Natural killer cell (primary cell): Measurements from ENCODE around the gene PREX1. TPM values are rescaled to one million over a fixed set of nuclear protein-coding genes. Genes with fewer than 3 reads are reported as not detected.

ENCODE experiments used
- ATAC-seq, 3 donors: fragments of 150-1000 bp in 2 of 3; fragments of 200-7000 bp in 1 of 3; cut with Tn5 transposase; 1 replicate in 1 of 3; 2 replicates in 2 of 3; pipeline ENCODE4 v1.10.0; 2021; ENCODE audit warnings: mild to moderate bottlenecking in 2 of 3, moderate library complexity in 2 of 3
- DNase-seq, 2 donors: peaks; one replicate each; pipeline versions ENCODE4 v3.0.0 to v3.0.0-alpha.2; 2013 to 2021; ENCODE audit warnings: mixed read lengths in 1 of 2
- H3K27ac ChIP-seq: one replicate; pipeline ENCODE4 v1.5.1; 2013; ENCODE audit warnings: mild to moderate bottlenecking, low read length
- H3K27me3 ChIP-seq: one replicate; pipeline ENCODE4 v1.6.1; 2013; ENCODE audit warnings: low read length; ENCODE audit not compliant: control insufficient read depth, insufficient read depth
- H3K36me3 ChIP-seq: one replicate; pipeline ENCODE4 v1.6.1; 2013; ENCODE audit warnings: low read length; ENCODE audit not compliant: control insufficient read depth, insufficient read depth
- H3K4me1 ChIP-seq: one replicate; pipeline ENCODE4 v1.6.1; 2013; ENCODE audit warnings: low read length; ENCODE audit not compliant: control insufficient read depth, insufficient read depth
- H3K4me3 ChIP-seq: one replicate; pipeline ENCODE4 v1.5.1; 2013; ENCODE audit warnings: low read length
- H3K9me3 ChIP-seq: one replicate; pipeline ENCODE4 v1.6.1; 2013; ENCODE audit warnings: low read length; ENCODE audit not compliant: control insufficient read depth, insufficient read depth
- H3K27ac Mint-ChIP-seq, 2 donors: one replicate each; pipeline ENCODE4 v1.8.0; 2022; ENCODE audit warnings: mild to moderate bottlenecking in 2 of 2, mixed read lengths in 2 of 2, moderate library complexity in 1 of 2
- H3K27me3 Mint-ChIP-seq, 2 donors: one replicate each; pipeline ENCODE4 v1.8.0; 2022; ENCODE audit warnings: low read depth in 2 of 2, mixed read lengths in 2 of 2
- H3K36me3 Mint-ChIP-seq: one replicate; pipeline ENCODE4 v1.8.0; 2022; ENCODE audit warnings: mixed read lengths
- H3K4me1 Mint-ChIP-seq, 2 donors: one replicate each; pipeline ENCODE4 v1.8.0; 2022; ENCODE audit warnings: mixed read lengths in 2 of 2
- H3K4me3 Mint-ChIP-seq: one replicate; pipeline ENCODE4 v1.8.0; 2022; ENCODE audit warnings: mild to moderate bottlenecking, moderate library complexity, mixed read lengths
- H3K9me3 Mint-ChIP-seq, 2 donors: one replicate each; pipeline ENCODE4 v1.8.0; 2022; ENCODE audit warnings: mixed read lengths in 2 of 2
- WGBS: methylation state at CpG from one replicate; pipeline ENCODE4 v1.1.7; 2013; ENCODE audit warnings: missing lambda C conversion rate; ENCODE audit not compliant: insufficient coverage; 5-methylcytosine and 5-hydroxymethylcytosine counted together
- intact Hi-C: fragments of 100-400 bp; cut with micrococcal nuclease; formaldehyde crosslinking; loops from one replicate; pipeline ENCODE4 v1.14.2; 2022
- total RNA-seq, 4 donors: library from RNA; stranded (reverse); fragments of 120-200 nt in 1 of 4; gene quantifications; one replicate each; pipeline versions ENCODE4 v1.2.3 to v1.2.4, GENCODE V29; 2013 to 2022
- TF ChIP-seq, protein P1 (sequence below): fragments of 200-600 bp; IDR thresholded peaks from one replicate; pipeline ENCODE4 v1.8.0; 2022; ENCODE audit warnings: antibody characterized with exemption

PREX1 gene
- total RNA-seq, 3 donors from 2014 or later (not counting 1 experiment from before 2014, with no cell fraction given): 382 to 392 (median 389) TPM

DNA sequence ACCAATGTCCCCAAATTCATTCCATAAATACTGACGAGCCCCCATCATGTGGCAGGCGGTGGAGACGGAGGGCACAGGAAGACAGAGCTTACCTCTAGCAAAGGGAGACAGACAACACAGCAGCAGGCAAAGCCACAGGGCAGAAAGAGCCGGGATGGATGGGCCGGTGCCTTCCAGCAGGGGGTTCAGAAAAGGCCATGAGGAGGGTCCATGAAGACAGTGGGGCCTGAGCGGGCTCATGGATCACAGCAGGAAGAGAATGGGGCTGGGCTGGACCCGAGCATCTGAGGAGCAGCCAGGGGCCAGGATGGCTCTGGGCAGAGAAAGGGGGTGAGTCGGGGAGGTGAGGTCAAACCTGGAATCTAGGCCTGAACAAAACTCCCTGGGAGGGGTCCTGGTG is 42.0 kb downstream of the PREX1 start:
- Histone ChIP-seq H3K9me3 (no peaks in the 10 kb centered on the region), H3K27ac (no peak overlapping the region), H3K36me3 (peaks cover 2% of the 10 kb centered on the region), H3K27me3 (no peaks in the 10 kb centered on the region), H3K4me3 (no peak overlapping the region), H3K4me1 (peaks cover 94% of the 10 kb centered on the region)
- WGBS: 92% methylated on average over 8 of the region's 8 CpGs
- TF ChIP-seq, protein P1, sequence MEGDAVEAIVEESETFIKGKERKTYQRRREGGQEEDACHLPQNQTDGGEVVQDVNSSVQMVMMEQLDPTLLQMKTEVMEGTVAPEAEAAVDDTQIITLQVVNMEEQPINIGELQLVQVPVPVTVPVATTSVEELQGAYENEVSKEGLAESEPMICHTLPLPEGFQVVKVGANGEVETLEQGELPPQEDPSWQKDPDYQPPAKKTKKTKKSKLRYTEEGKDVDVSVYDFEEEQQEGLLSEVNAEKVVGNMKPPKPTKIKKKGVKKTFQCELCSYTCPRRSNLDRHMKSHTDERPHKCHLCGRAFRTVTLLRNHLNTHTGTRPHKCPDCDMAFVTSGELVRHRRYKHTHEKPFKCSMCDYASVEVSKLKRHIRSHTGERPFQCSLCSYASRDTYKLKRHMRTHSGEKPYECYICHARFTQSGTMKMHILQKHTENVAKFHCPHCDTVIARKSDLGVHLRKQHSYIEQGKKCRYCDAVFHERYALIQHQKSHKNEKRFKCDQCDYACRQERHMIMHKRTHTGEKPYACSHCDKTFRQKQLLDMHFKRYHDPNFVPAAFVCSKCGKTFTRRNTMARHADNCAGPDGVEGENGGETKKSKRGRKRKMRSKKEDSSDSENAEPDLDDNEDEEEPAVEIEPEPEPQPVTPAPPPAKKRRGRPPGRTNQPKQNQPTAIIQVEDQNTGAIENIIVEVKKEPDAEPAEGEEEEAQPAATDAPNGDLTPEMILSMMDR: no peak
- no peaks in the 10 kb centered on the region for H3K36me3 Mint-ChIP-seq
- ATAC-seq: no peak
- H3K9me3 Mint-ChIP-seq: no peaks in the 10 kb centered on the region
- intact Hi-C loops: no loop called here
- H3K27ac Mint-ChIP-seq: no peak overlapping the region
- peak overlapping the region; percentile 65 for H3K4me3 Mint-ChIP-seq
- H3K27me3 Mint-ChIP-seq: no peaks in the 10 kb centered on the region
- H3K4me1 Mint-ChIP-seq: peaks cover 0 to 64% of the 10 kb centered on the region in 2 donors
- DNase-seq: no peak

DNA sequence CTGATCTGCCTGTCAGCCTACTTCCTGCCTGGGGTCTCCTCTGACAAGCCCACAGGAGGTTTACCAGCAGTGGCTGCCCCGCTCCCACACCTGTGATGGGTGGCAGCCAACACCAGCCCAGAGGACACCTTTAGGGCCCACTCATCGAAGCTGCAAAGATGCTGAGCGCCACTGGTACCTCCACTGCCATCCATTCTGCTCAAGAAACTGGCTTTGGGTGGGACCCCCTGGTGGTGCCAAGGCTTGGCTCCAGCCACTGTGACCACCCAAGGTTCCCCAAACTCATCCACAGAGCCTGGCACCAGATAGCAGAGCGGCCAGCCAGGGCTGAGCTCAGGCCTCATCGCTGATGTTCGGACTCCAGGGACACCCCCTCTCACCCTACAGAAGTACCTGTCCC is 42.5 kb downstream of the PREX1 start:
- Histone ChIP-seq H3K27ac (no peak overlapping the region), H3K36me3 (peaks cover 2% of the 10 kb centered on the region), H3K4me3 (no peak overlapping the region), H3K27me3 (no peaks in the 10 kb centered on the region), H3K9me3 (no peaks in the 10 kb centered on the region), H3K4me1 (peaks cover 93% of the 10 kb centered on the region)
- Mint-ChIP-seq H3K4me3 (peak overlapping the region; percentile 65), H3K9me3 (no peaks in the 10 kb centered on the region), H3K27me3 (no peaks in the 10 kb centered on the region), H3K36me3 (no peaks in the 10 kb centered on the region), H3K27ac (no peak overlapping the region), H3K4me1 (peaks cover 0 to 58% of the 10 kb centered on the region in 2 donors)
- 84% methylated on average over 6 of the region's 6 CpGs for WGBS
- TF ChIP-seq, protein P1: no peak
- intact Hi-C loops: no loop called here
- ATAC-seq: no peak
- no peak for DNase-seq

DNA sequence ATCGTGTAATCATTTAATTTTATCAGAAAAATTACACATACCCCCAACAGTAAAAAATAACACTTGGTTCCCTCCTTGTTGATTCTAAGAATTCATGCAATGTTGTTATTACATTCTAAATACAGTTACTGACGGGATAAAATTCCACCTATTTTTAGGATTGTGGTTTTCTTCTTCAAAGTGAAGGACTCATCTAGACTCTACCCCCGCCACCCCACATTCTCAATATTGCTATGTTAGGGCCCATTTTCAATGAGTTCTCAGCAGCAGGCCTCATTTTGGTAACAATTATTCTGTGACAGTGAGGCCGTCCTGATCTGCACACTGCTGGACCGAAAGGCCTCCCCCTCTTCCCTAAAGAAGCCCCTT is 43.5 kb downstream of the PREX1 start:
- intact Hi-C loops: no loop called here
- Mint-ChIP-seq H3K27ac (no peak overlapping the region), H3K4me1 (peaks cover 0 to 48% of the 10 kb centered on the region in 2 donors), H3K36me3 (no peaks in the 10 kb centered on the region), H3K27me3 (no peaks in the 10 kb centered on the region), H3K4me3 (no peak overlapping the region), H3K9me3 (no peaks in the 10 kb centered on the region)
- no peak for ATAC-seq
- WGBS: 88% methylated on average over 3 of the region's 5 CpGs
- peaks cover 2% of the 10 kb centered on the region for H3K36me3 ChIP-seq
- H3K27ac ChIP-seq: peak overlapping the region; percentile 57
- H3K4me1 ChIP-seq: peaks cover 85% of the 10 kb centered on the region
- TF ChIP-seq, protein P1: no peak
- no peak for DNase-seq
- no peaks in the 10 kb centered on the region for H3K9me3 ChIP-seq
- H3K4me3 ChIP-seq: no peak overlapping the region
- H3K27me3 ChIP-seq: no peaks in the 10 kb centered on the region
